IMR-90 (cell line): Measurements from ENCODE around the gene TES. TPM values are rescaled to one million over a fixed set of nuclear protein-coding genes. Genes with fewer than 3 reads are reported as not detected.

Experiments
- ATAC-seq: fragments of 200-7000 bp; cut with Tn5 transposase; 2 replicates; pipeline ENCODE4 v1.9.1; 2020; ENCODE audit warnings: low read depth, mild to moderate bottlenecking, moderate library complexity
- BruUV-seq: library from RNA; stranded (reverse); fragments of 400-500 nt; replicated peaks from 2 replicates; lab custom pipeline; 2021; lab: Mats Ljungman, UMichigan
- CTCF ChIA-PET: fragments of 300-600 bp; formaldehyde crosslinking; extraction: SDS; loops from one replicate; lab custom pipeline; 2021; ENCODE audit warnings: antibody characterized with exemption; lab: Yijun Ruan, JAX
- POLR2A ChIA-PET: fragments of 300-600 bp; sonication (Branson Sonifier 250); formaldehyde crosslinking; loops from one replicate; lab custom pipeline; 2022; ENCODE audit warnings: antibody characterized with exemption; ENCODE audit not compliant: unreplicated experiment; lab: Charles Lee
- DNase-seq: peaks from one replicate; pipeline ENCODE4 v3.0.0; 2013
- H2AFZ ChIP-seq: replicated peaks from 2 replicates; pipeline ENCODE3; 2013; ENCODE audit warnings: low read length, mild to moderate bottlenecking; ENCODE audit not compliant: poor library complexity
- H2AK5ac ChIP-seq: 2 replicates; pipeline ENCODE4 v1.6.1; 2013; ENCODE audit warnings: low read depth, low read length, inconsistent platforms
- H2AK9ac ChIP-seq: replicated peaks from 2 replicates; pipeline ENCODE3; 2013; ENCODE audit warnings: mild to moderate bottlenecking, low read depth, low read length, moderate library complexity; ENCODE audit not compliant: poor library complexity
- H2BK120ac ChIP-seq: 2 replicates; pipeline ENCODE4 v1.6.1; 2013; ENCODE audit warnings: low read depth, low read length, inconsistent platforms
- H2BK15ac ChIP-seq: 3 replicates; pipeline ENCODE4 v1.6.1; 2013; ENCODE audit warnings: low read depth, low read length, inconsistent platforms
- H2BK20ac ChIP-seq: 2 replicates; pipeline ENCODE4 v1.6.1; 2013; ENCODE audit warnings: low read depth, mild to moderate bottlenecking, inconsistent platforms, low read length, moderate library complexity
- H2BK5ac ChIP-seq: 2 replicates; pipeline ENCODE4 v1.6.1; 2013; ENCODE audit warnings: mild to moderate bottlenecking, low read depth, low read length, inconsistent platforms; ENCODE audit not compliant: poor library complexity, severe bottlenecking
- H3K14ac ChIP-seq: replicated peaks from 2 replicates; pipeline ENCODE4 v1.6.1; 2013; ENCODE audit warnings: low read depth, low read length, inconsistent platforms
- H3K18ac ChIP-seq: 2 replicates; pipeline ENCODE4 v1.6.1; 2013; ENCODE audit warnings: low read depth, low read length, control low read depth
- H3K23ac ChIP-seq: 2 replicates; pipeline ENCODE4 v1.6.1; 2013; ENCODE audit warnings: low read depth, low read length, inconsistent platforms
- H3K27ac ChIP-seq: 2 replicates; pipeline ENCODE4 v1.5.1; 2013; ENCODE audit warnings: mild to moderate bottlenecking, control low read depth, low read length; ENCODE audit not compliant: insufficient read depth
- H3K27me3 ChIP-seq: 2 replicates; pipeline ENCODE4 v1.6.1; 2013; ENCODE audit warnings: low read length; ENCODE audit not compliant: control insufficient read depth, insufficient read depth
- H3K36me3 ChIP-seq: 2 replicates; pipeline ENCODE4 v1.6.1; 2013; ENCODE audit warnings: low read length, mixed read lengths; ENCODE audit not compliant: control insufficient read depth, insufficient read depth
- H3K4ac ChIP-seq: 2 replicates; pipeline ENCODE4 v1.6.1; 2013; ENCODE audit warnings: low read depth, low read length, inconsistent platforms
- H3K4me1 ChIP-seq: 2 replicates; pipeline ENCODE4 v1.6.1; 2013; ENCODE audit warnings: low read length, mixed read lengths; ENCODE audit not compliant: control insufficient read depth, insufficient read depth
- H3K4me2 ChIP-seq: 2 replicates; pipeline ENCODE4 v1.6.1; 2013; ENCODE audit warnings: low read depth, mild to moderate bottlenecking, control low read depth, low read length, moderate library complexity
- H3K4me3 ChIP-seq: 2 replicates; pipeline ENCODE4 v1.5.1; 2013; ENCODE audit warnings: low read depth, mild to moderate bottlenecking, control low read depth, low read length, moderate library complexity; ENCODE audit not compliant: insufficient read depth
- H3K56ac ChIP-seq: 2 replicates; pipeline ENCODE4 v1.6.1; 2013; ENCODE audit warnings: low read length, inconsistent platforms; ENCODE audit not compliant: insufficient read depth; ENCODE audit errors: extremely low read depth
- H3K79me1 ChIP-seq, 2 experiments: 2 replicates each; pipeline ENCODE4 v1.6.1; 2013; ENCODE audit warnings: low read length in 2 of 2, inconsistent platforms in 1 of 2, low read depth in 1 of 2
- H3K9ac ChIP-seq: 2 replicates; pipeline ENCODE4 v1.6.1; 2013; ENCODE audit warnings: low read depth, low read length, control low read depth
- H3K9me1 ChIP-seq: 2 replicates; pipeline ENCODE4 v1.6.1; 2013; ENCODE audit warnings: low read length, inconsistent platforms; ENCODE audit not compliant: insufficient read depth
- H3K9me3 ChIP-seq: 2 replicates; pipeline ENCODE4 v1.6.1; 2013; ENCODE audit warnings: low read length; ENCODE audit not compliant: control insufficient read depth, insufficient read depth
- H4K20me1 ChIP-seq: 2 replicates; pipeline ENCODE4 v1.6.1; 2013; ENCODE audit warnings: low read length, inconsistent platforms; ENCODE audit not compliant: insufficient read depth
- H4K5ac ChIP-seq: 2 replicates; pipeline ENCODE4 v1.6.1; 2013; ENCODE audit warnings: mild to moderate bottlenecking, low read depth, low read length, control low read depth
- H4K8ac ChIP-seq, 2 experiments: 2 replicates each; pipeline ENCODE4 v1.6.1; 2013; ENCODE audit warnings: low read depth in 2 of 2, low read length in 2 of 2, control low read depth in 1 of 2, inconsistent platforms in 1 of 2
- H4K91ac ChIP-seq: 2 replicates; pipeline ENCODE4 v1.6.1; 2013; ENCODE audit warnings: low read depth, low read length, inconsistent platforms; ENCODE audit not compliant: insufficient read depth
- NFE2L2 ChIP-seq: fragments of 150-350 bp; IDR thresholded peaks from 2 replicates; pipeline ENCODE4 v1.6.1; 2016; ENCODE audit warnings: low read depth, mild to moderate bottlenecking, low read length
- RAD21 ChIP-seq: IDR thresholded peaks from 2 replicates; pipeline ENCODE4 v1.6.1; 2012; ENCODE audit warnings: low read length, improper control_type of control experiment
- RFX5 ChIP-seq: IDR thresholded peaks from 2 replicates; pipeline ENCODE4 v1.8.0; 2012; ENCODE audit warnings: low read depth, mild to moderate bottlenecking, low read length, moderate library complexity
- dilution Hi-C: fragments of 300-500 bp; cut with HindIII; formaldehyde crosslinking; loops from one replicate; pipeline ENCODE4 v1.14.3; 2018; ENCODE audit warnings: low sequenced_read_pairs; ENCODE audit not compliant: unreplicated experiment
- in situ Hi-C: fragments of 300-500 bp; cut with MboI; formaldehyde crosslinking; loops from 3 replicates; pipeline ENCODE4 v1.14.3; 2019; ENCODE audit warnings: low sequenced_read_pairs, inconsistent platforms, mixed read lengths
- intact Hi-C: fragments of 100-400 bp; cut with micrococcal nuclease; formaldehyde crosslinking; loops from 2 replicates; pipeline ENCODE4 v1.10.0; 2022
- polyA plus RNA-seq, 3 experiments: library from polyadenylated mRNA; depleted of rRNA; stranded (reverse); fragments of >200 nt; gene quantifications; 2 replicates each; pipeline ENCODE4 v1.2.3, GENCODE V29; 2012; ENCODE audit warnings: low replicate concordance in 1 of 3
- total RNA-seq: library from RNA; depleted of rRNA; stranded (reverse); fragments of >200 nt; gene quantifications from 2 replicates; pipeline ENCODE4 v1.2.3, GENCODE V29; 2012

The TES gene
- total and polyA plus RNA-seq, 2 of the 4 experiments (the other 2 are of a cell fraction), result 54.0 to 83.3 TPM

DNA sequence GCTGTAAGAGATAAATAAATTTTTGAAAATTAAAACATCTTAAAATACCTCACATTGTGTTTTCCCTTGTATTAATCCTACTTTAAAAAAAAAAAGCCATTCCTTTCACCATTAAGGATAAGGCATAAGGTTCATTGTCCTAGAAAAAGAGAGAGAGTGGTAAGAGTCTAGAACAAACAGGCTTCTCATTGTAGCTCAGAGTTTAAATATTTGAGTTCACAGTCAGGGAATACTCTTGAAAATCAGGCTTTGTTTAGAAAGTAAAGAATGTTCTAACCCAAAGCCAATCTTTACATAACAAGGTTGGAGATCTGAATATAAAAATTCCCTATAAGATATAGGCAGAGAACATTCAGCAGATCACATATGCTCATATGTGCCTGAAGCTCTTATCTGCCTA lies 40.2 kb upstream of the TES start:
- intact Hi-C loops, result loop anchor here (5.0 kb wide), 1 partner anchor 502 kb away; the partner anchor contains the start of gene MET
- H2AK5ac ChIP-seq, result peak overlapping the region; percentile 22; the same call in 1 of the 2 replicates
- peak overlapping the region; percentile 24 for H3K14ac ChIP-seq
- peak; percentile 36 for DNase-seq
- H3K9ac ChIP-seq, result no peak overlapping the region
- ATAC-seq, result peak; percentile 35
- no peak overlapping the region for H2AK9ac ChIP-seq
- 0 out of 4 replicates have a peak overlapping the region, but pooled peaks of 1 of the 2 experiments have one; percentile 61 for H4K8ac ChIP-seq
- no peak overlapping the region for H2AFZ ChIP-seq
- ChIA-PET POLR2A (interaction anchor here (0.6 kb wide), 1 partner anchor 342 kb away, joined by 3 read pairs; no protein-coding TSS in a partner anchor), CTCF (interaction anchor here (0.8 to 1.8 kb wide), 4 partner anchors 32 to 89 kb away, joined by 3 to 4 read pairs (median 4); no protein-coding TSS in a partner anchor)
- no peak overlapping the region for H3K27ac ChIP-seq
- peak overlapping the region; percentile 83; the same call in 1 of the 2 replicates for H3K18ac ChIP-seq
- H3K23ac ChIP-seq, result no peak overlapping the region
- H4K5ac ChIP-seq, result peak overlapping the region; percentile 1; the same call in 1 of the 2 replicates
- no peak overlapping the region for H3K4me3 ChIP-seq
- peaks cover 6% of the 10 kb centered on the region; the same call in 1 of the 2 replicates for H3K9me1 ChIP-seq
- H2BK120ac ChIP-seq, result peak overlapping the region; percentile 62
- no peaks in the 10 kb centered on the region for H3K27me3 ChIP-seq
- no peaks in the 10 kb centered on the region for H4K20me1 ChIP-seq
- BruUV-seq, result no TSS peak
- dilution Hi-C loops, result no loop called here
- peak overlapping the region; percentile 65 for H3K4ac ChIP-seq
- H2BK20ac ChIP-seq, result peak overlapping the region; percentile 85
- H3K4me1 ChIP-seq, result peaks cover 12% of the 10 kb centered on the region
- no peak for TF ChIP-seq RFX5
- no peak for TF ChIP-seq NFE2L2
- no peak for TF ChIP-seq RAD21
- peak overlapping the region; percentile 61; the same call in 1 of the 2 replicates for H4K91ac ChIP-seq
- 0 out of 3 replicates have a peak overlapping the region, but pooled peaks have one; percentile 87 for H2BK15ac ChIP-seq
- 0 out of 2 replicates have a peak overlapping the region, but pooled peaks have one; percentile 24 for H3K56ac ChIP-seq
- H2BK5ac ChIP-seq, result peak overlapping the region; percentile 48
- in situ Hi-C loops, result loop anchor here (10.0 kb wide), 3 partner anchors 355 to 645 kb away; partner anchors contain the start of gene CAV1
- H3K36me3 ChIP-seq, result no peaks in the 10 kb centered on the region
- no peak overlapping the region; the same call in 1 of the 2 replicates for H3K4me2 ChIP-seq
- no peaks in the 10 kb centered on the region for H3K9me3 ChIP-seq
- H3K79me1 ChIP-seq, result no peaks in the 10 kb centered on the region; a peak in 1 of 4 replicates
